Measurements from ENCODE around the gene OSBP2.
"Not testable (repeated sequence)": the region's sequence is repeated elsewhere in the genome, so short reads cannot be mapped to it uniquely, and the experiment has no call there.

OSBP2 gene

DNA sequence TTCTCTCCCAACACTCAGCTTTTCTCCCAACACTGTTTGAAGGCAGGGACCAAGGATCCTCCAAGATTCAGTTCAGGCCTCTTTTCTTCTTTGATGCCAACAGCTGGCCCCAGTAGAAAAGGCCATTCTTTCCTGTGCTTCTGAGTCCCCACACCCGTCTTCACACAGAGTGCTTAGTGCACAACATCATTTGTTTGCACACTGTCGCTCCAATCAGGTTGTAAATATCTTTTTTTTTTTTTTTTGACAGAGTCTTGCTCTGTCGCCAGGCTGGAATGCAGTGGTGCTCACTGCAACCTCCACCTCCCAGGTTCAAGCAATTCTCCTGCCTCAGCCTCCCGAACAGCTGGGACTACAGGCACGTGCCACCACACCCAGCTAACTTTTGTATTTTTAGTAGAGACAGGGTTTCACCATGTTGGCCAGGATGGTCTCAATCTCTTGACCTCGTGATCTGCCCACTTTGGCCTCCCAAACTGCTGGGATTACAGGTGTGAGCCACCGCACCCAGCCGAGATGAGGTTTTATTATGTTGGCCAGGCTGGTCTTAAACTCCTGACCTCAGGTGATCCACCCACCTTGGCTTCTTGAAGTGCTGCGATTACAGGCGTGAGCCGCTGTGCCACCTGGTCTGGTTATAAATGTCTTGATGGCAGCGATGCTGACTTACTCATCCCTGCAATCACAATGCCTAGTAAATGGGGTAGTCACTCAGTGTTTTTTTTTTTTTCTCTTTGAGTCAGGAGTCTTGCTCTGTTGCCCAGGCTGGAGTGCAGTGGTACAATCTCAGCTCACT lies 14.6 kb upstream of the OSBP2 start:
- DNase-seq = not testable (repeated sequence)

DNA sequence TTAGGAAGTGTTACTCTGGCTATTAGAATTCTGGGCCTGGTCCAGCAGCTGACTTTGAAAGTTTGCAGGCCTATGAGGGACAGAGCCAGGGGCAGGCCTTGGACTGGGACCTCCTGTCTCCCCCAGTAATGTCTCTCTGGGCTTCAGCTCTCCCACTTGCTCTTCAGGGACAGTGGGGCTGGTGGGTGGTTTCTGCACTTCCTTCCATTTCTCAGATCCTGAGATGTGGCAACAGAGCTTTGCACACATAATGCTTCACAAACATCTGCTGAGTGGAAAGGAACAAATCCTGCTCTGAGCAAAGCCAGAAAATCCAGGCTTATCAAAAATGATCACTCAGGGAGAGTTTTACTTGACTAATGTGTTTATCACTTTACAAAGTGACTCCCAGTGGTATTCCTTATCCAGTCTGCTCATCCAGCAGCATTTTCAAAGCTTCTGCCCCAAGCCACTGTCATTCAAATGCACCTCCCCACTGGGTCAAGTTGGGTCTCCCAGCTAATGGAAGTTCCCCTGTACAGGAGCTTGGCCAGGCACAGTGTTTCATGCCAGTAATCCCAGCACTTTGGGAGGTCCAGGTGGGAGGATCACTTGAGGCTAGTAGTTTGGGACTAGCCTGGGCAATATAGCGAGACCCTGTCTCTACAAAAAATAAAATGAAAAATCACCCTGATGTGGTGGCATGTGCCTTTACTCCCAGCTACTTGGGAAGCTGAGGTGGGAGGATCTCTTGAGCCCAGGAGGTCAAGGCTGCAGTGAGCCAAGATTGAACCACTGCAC lies 13.5 kb upstream of the OSBP2 start:
- DNase-seq = no peak

DNA sequence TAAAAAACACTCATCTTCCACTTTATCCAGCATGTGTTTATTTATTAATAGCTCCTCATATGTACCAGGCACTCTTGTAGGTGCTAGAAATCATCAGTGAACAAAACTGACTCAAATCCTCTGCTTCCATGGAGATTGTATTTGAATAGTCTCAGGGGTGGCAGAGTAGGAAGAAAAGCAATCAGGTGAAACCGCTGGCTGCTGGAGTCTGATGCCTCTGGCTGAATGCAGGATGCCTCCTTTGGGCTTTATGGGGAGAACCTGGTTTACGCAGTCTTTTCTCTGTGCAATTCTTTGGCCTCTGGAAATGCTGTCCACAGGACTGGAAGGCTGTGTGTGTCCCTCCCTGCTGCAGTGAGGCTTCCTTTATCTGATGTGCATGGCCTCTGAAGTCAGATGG lies 12.8 kb upstream of the OSBP2 start:
- DNase-seq = no peak

DNA sequence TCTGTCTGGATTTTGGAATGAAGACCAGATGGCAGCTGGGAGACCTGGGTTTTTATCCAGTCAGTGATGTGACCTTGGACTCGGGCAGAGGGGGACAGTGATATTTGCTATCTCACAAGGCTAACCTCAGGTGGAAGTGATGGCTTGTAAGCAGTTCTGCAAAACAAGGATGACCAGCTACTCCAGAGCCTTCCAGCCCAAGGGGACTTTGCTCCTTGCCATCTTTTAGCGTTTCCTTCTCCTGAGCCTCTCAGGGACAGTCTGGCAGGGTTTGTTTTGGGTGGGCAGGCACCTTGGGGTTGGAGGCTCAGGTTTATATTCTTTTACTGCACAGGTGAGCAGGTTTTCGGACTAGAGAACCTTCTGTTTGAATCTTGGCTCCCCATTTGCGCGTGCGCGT lies 9.5 kb upstream of the OSBP2 start:
- no peak for DNase-seq

DNA sequence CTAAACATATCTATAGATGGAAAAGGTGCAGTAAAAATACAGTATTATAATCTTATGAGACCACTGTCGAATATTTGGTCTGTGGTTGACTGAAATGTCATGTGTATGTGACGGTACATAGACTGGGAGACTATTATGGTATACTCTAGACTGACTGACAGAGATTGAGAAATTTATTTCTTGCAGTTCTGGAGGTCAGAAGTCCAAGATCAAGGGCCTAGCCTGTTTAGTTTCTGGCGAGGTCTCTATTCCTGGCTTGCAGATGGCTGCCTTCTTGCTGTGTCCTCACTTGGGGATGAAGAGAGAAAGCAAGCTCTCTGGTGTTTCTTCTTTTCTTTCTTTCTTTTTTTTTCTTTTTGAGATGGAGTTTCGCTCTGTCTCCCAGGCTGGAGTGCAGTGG lies 7.3 kb upstream of the OSBP2 start:
- no peak for DNase-seq

DNA sequence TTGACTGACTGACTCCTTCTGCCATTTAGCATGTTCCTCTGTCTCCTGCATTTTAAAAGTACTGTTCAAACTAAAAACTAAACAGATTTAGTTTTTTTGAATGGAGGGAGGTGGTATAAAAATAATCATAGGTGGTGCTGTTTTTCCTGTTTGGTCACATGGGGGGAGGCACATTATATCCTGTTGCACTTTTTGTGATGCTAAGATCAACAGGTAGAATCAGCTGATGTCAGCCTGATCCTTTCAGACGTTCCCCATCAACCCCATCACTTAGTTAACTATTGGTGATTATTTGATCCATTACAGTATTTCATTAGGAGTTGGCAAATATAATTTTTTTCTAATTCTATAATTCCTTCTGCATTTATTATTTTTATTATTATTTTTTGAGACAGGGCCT lies 5.1 kb upstream of the OSBP2 start:
- no peak for DNase-seq

DNA sequence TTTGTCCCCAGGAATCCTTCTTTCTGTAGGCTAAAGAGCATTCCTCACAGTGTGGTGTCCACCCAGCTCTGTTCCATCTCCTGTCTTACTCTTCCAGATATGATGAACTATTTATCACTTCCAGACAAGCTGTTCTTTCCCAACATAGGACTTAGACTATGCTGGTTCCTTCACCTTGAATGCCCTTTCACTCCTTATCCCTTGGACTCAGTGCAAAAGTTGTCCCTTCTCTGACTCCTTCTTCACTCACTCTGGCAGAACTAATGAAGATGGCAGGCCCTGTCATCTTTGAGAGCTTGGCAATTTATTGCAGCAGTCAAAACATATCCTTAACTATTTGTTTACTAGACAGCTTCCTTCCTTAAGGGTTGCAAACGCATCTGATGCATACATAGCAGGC lies 3.5 kb upstream of the OSBP2 start:
- DNase-seq = no peak

DNA sequence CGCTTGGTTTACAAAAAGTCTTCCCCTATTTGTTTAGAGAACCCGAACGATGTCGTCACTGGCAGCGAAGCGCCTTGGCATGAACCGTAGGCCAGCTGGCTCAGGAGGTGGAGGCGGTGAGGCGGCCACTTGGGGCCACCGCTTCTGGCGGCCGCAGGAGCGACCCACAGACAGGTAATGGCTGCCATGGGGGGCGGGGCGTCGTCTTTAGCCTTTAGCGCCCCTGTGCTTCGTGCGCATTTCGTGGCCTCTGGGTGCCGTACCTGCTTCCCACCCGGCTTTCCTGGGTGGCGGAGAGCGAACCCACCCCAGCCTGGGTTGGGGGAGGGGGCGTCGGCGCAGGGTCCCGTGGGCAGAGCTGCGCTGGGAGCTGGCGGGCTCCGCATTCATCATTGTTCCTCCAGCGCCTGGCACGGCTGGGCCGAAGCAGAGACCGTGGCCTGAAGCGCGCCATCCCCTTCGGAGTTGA lies 469 bp upstream of the OSBP2 start:
- DNase-seq = peak; percentile 52

DNA sequence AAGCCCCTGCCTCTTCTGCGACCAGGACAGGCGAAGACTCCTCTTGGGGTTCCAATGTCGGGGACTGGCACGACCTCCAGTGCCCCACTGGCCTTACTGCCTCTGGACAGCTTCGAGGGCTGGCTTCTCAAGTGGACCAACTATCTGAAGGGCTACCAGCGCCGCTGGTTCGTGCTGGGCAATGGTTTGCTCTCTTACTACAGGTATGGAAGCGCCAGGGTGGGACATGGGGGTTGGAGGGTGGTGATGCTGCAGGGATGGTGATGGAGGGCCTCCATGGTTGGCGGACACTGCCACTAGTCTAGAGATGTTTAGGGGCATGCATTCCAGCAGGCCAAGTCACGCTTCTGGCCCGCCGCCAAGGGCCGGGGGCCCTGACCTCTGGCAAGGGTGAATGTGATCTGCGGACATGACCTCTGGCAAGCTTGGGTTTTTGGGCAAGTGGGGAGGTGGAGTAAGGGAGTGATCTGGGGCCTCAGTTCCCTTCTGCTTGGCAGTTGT lies 727 bp downstream of the OSBP2 start:
- DNase-seq = no peak

DNA sequence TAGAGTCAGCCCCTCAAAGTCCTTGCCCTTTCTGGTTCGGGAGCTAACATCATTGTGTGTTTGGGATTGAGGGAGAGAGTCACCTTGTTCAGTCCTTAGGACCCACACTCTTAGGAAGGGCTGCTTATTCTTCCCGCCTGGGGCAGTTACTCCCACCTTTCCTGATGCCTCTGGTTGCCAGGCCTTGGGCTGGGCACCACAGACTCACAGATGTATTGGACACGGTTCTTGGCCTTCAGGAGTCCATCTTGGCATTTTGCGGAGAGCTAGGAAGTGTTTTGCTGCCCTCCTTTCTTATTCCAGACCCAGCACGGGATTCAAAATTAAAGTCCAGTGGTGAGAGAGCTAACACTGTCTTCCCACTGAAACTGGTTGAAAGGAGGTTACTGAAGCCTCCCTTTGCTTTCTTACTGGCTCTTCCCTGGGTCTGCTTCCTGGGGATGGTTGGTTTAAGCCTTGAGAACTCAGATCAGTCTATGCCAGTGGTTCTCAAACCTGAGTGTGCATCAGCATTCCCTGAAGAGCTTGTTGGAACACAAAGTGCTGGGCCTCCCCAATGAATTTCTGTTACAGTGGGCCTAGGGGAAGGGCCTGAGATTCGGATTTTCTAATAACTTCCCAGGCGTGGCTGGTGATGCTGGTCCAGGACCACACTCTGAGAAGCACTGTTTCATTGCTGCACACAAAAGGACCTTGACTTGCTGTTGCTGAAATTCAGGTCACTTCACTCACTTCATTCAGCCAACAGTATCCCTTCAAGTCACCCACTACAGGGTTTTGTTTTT lies 1.4 kb downstream of the OSBP2 start:
- DNase-seq = no peak

DNA sequence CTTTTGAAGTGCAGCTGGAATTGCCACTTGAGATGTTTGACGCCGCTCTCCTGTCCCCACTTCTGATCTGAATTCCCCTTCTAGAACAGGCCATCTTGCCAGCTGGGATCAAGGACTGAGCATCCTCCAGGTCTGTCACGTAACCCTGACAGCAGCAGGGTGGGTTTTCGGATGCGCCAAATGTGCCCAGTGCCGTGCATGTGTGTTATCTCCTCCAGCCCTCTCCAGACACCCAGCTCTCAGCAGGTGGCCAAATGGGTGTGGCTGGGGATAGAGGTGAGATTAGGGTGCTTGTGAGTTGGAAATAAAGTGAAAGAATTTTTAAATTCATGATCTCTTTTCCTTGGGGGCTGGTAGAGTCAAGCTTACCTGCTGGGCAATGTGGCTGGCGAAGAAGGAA lies 3.3 kb downstream of the OSBP2 start:
- no peak for DNase-seq

DNA sequence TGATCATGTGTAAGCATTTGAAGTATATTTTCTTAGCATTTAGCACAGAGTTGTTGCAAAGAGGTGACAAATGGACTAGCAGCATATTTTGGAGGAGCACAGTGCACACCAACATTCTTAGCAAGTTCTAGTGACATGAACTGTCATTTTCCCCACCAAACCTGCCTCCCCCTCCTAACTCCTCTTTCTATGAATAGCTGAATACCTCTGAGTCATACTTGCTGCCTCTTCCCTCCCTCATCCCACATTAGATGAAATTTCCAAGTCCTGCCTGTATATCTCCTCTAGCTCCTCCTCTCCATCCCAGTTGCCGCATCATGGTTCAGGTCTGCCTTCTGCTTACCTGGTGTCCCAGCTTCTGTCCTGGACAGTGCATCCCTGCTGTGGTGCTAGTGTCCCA lies 7.2 kb downstream of the OSBP2 start:
- DNase-seq = no peak

DNA sequence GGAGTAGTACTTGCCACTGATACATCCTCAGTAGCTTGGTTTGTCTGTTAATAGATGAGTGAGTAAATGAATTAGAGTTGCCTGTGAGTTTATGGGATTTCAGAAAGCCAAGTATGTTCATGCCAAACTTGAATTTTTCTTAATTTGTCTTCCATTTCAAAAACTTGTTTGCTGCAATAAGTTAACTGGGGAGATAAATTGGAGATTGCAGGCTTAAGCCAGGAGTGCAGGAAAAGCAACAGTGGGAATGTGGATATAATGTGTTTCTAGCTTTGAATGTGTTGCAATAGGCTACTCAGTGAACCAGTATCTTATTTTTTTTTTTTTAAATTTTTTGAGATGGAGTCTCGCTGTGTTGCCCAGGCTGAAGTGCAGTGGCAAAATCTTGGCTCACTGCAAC lies 8.2 kb downstream of the OSBP2 start:
- DNase-seq = no peak

DNA sequence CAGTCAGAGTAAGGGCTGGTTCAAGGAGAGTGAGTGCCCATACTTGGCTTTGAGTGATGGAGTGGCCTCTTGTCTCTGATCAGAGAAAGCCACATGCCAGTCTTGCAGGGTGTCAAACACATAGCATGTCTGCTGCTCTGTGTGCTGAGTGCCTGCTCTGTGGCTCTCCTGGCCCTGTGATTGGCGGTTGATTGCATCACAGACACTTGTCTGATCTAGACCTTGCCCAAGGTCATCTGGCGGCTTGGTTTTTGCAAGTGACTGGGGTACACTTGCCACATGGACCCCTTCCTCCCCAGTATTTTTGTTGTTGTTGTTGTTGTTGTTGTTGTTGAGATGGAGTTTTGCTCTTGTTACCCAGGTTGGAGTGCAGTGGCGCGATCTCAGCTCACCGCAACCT lies 10.3 kb downstream of the OSBP2 start:
- no peak for DNase-seq

DNA sequence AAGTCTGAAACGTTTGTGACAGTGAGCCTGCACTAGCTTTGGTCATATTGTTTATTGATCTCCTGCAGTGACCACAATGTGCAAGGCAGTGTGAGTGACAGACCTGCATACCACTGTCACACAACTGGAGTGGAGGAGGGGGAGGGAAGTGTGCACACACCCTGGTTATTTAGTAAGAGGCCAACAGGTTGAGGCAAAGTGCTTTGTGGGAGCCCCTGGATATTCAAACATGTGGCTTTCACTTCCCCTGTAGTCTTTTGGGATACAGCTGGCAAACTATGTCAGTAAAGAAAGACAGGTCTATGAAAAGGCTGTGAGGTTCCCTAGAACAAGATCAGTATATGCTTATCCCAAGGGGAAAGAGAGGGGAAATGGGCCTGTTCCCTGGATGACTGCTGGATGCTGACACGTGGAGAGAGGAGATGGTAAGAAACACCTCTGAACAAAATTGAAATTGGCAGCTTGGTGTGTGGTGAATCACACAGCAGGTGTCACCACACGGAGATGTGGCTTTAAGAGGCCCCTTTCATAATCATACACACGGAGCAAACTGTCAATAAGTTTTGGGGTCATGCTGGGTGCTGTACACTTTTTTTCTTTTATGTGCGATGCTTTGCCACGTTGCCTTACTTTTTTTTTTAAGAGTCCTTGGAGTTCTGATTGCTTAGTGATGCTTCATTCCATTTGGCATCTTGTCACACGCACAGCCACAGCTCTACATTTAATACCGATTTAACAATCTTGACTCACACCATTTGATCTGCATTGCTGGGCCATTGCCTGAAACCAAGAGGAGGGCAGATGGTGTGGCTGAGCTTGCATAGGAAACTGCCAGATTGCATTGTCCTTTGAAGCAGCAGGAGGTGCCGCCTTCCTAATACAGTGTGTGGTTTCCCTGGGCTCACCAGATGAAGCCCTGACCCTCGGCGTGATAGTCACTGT lies 11.3 kb downstream of the OSBP2 start:
- peak; percentile 8 for DNase-seq

DNA sequence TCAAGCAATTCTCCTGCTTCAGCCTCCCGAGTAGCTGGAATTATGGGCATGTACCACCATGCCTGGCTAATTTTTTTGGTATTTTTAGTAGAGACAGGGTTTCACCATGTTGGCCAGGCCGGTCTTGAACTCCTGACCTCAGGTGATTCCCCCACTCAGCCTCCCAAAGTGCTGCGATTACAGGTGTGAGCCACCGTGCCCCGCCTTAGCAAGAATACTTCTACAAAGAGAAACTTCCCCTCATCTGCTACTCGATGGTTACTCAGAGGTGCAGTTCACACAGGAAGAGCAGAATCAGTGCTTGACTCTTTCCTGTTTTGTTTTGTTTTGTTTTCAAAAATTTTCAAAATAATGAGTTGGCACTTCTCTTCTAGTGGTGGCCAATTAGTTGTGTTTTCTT lies 15.3 kb downstream of the OSBP2 start:
- DNase-seq = not testable (repeated sequence)

DNA sequence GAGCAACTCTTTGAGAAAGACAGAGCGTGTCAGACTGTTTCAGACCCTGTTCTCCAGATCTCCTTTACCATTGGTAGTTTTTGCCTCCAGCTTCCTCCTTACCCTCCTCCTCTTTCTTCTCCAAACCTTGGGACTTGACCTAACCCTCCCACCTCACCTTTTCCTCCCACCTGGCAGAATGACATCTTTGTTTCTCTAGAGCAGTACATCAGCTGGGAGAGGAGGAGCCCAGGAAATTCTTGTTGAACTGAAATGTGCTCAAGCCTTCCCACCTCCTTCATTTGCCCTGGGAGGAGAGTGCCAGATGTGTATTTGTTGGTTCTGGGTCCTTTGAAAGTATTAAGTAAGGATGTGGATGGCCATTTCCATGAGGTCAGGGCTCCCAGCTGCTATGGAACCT lies 17.4 kb downstream of the OSBP2 start:
- no peak for DNase-seq

DNA sequence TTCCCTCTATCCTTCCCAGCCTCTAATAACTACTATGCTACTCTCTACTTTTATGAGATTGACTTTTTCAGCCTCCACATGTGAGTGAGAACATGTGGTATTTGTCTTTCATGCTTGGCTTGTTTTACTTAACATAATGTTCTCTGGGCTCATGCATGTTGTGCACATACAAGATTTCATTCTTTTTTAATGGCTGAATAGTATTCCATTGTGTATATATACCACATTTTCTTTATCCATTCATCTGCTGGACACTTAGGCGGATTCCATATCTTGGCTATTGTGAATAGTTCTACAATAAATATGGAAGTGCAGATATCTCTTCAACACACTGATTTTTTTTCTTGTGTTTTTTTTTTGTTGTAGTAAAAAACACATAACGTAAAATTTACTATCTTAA lies 19.4 kb downstream of the OSBP2 start:
- DNase-seq = no peak

DNA sequence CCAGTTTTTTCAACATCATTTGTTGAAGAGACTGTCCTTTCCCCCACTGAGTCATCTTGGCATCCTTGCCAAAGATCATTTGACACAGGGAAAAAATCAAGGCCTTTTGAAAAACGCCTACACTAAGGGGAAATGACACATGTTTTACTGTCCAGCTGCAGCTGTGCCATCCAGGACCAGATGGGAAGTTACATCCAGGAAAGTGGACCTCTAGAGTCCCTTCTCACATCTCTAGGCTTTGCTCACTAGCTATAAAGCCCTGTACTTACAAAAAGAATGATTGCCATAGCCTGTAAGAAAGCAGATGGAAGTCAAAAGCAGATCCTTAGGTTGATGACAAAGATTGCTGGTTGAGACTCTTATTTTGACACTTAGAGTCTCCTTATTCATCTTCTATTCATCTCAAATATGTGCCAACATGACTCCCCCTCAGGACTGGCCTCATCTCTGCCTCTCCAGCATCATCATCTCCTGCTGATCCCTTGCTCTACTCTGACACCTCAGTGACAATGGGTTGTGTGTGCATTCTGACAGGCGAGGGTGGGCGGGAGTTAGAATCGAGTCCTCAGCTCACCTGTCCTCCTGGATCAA lies 22.8 kb downstream of the OSBP2 start:
- DNase-seq = no peak

DNA sequence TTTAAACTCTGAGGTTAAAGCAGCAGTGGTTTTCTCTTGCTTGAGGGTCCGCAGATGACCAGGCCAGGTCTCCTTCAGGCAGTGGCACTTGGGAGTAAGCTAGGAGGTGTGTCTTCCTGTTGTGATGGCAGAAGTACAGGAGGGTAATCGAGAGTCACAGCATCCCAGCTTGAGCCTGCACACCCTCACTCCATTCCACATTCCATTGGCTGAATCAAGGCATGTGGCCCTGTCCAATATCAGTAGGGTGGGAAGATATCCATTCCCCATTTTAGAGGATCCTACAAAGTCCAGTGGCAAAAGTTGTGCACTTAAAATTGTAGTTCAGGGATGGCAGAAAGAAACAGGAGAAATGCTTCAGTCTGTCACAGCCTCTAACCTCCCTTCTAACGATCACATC lies 23.3 kb downstream of the OSBP2 start:
- DNase-seq = no peak

DNA sequence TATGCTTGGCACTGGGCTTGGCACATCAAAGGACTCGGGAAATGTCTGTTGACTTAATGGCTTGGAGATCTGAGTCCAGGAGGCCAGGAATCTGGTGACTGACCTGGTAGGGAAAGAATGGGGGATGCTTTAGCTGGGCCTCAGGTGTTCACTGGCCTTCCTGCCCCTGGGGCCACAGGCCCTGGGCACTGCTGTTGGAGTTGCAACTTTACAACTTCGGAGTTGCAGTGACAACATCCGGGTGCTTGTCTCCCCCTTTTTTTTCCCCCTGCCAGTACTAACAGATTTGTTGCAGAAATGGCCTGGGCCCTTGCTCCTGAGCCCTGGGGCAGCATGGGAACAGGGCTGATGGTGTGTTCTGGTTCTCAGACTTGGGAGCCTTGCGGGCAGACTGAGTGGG lies 23.8 kb downstream of the OSBP2 start:
- no peak for DNase-seq

DNA sequence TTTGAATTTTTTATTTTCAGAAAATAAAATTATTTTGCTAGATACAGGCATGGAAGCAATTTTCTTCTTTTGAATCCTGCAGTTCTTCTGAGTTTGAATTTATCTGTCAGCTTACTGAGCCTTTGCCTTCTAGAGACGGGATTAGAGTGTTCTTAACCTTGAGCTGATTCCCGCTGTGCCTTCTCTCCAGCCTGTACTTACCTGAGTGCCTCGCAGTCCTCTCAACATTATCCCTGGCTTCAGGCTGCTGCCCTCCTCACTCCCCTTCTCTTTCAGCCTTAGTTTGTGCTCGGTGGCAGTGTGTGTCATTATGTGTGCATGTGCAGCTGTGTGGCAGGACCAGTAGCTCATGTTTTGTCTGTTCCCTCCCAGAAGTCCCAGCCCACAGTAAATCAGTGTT lies 24.3 kb downstream of the OSBP2 start:
- no peak for DNase-seq

Measured in activated gamma-delta T cell treated with Interleukin-2 at 50 U/mL for 16 hours (primary cell).